GM13976 (cell line): ENCODE data around the gene TMEM225.

Experiments used
- DNase-seq: peaks from one replicate; pipeline ENCODE4 v3.0.0; 2012; ENCODE audit warnings: low spot score
- in situ Hi-C: fragments of 300-500 bp; cut with MboI; formaldehyde crosslinking; loops from one replicate; pipeline ENCODE4 v1.12.0; 2022; ENCODE audit warnings: low sequenced_read_pairs, mixed read lengths, inconsistent platforms; ENCODE audit not compliant: unreplicated experiment
- TF ChIP-seq, protein P1 (sequence below): IDR thresholded peaks from 2 replicates; pipeline ENCODE4 v1.5.1; 2012; ENCODE audit warnings: borderline replicate concordance, mild to moderate bottlenecking; ENCODE audit not compliant: insufficient read depth; ENCODE audit errors: extremely low read depth, missing control alignments, control extremely low read depth

The TMEM225 gene

DNA sequence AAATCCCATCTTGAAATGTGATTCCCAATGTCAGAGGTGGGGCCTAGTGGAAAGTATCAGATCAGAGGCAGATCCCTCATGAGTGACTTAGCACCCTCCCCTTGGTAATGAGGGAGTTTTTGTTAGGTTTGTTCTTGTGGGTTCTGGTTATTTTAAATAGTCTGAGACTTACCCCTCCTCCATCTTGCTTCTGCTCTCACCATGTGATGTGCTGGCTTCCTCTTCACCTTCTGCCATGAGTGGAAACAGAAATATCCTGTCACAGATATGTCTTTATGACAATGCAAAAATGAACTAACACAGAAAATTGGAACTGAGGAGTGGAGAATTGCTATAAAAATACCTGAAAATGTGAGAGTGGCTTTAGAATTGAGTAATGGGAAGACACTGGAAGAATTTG is 33.1 kb downstream of the TMEM225 start:
- no peak for DNase-seq
- TF ChIP-seq, protein P1, sequence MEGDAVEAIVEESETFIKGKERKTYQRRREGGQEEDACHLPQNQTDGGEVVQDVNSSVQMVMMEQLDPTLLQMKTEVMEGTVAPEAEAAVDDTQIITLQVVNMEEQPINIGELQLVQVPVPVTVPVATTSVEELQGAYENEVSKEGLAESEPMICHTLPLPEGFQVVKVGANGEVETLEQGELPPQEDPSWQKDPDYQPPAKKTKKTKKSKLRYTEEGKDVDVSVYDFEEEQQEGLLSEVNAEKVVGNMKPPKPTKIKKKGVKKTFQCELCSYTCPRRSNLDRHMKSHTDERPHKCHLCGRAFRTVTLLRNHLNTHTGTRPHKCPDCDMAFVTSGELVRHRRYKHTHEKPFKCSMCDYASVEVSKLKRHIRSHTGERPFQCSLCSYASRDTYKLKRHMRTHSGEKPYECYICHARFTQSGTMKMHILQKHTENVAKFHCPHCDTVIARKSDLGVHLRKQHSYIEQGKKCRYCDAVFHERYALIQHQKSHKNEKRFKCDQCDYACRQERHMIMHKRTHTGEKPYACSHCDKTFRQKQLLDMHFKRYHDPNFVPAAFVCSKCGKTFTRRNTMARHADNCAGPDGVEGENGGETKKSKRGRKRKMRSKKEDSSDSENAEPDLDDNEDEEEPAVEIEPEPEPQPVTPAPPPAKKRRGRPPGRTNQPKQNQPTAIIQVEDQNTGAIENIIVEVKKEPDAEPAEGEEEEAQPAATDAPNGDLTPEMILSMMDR = no peak

DNA sequence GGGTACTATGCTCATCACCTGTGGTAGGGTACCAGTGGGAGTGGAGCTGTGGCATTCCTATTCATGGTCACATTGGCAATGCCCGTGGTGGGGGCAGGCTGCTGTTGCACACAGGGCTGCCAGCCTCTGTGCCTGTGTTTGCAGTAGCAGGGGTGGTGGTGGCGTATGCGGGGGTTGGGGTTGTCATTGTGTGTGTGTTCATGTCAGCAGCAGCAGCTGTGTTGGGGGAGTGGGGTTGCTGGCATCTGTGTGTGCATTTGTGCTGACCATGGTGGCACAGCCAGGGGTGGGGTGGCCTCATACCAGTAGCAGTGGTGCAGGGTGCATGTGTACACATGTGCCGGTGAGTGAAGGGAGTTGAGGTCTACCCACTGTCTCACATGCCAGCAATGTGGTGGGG is 34.4 kb downstream of the TMEM225 start:
- in situ Hi-C loops = no loop called here
- TF ChIP-seq, protein P1 = no peak
- DNase-seq = no peak

More for the DNA sequence above, 33.1 kb downstream of the TMEM225 start:
- in situ Hi-C loops = no loop called here

DNA sequence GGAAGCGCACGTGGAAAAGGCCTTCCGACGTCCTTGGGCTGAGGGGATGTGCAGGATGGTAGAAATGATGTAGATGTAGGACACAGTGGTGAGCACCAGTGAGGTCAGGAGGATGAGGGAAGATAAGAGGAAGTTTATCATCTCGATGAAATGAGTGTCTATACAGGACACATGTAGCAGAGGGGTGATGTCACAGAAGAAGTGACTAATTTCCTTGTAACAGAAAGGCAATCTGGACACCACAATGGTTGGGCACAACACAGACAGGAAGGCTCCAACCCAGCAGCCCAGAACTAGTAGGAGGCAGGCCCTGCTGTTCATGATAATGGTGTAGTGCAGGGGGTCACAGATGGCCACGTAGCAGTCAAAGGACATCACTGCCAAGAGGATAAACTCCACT is 44.3 kb downstream of the TMEM225 start:
- in situ Hi-C loops = no loop called here
- DNase-seq = no peak
- TF ChIP-seq, protein P1 = no peak

DNA sequence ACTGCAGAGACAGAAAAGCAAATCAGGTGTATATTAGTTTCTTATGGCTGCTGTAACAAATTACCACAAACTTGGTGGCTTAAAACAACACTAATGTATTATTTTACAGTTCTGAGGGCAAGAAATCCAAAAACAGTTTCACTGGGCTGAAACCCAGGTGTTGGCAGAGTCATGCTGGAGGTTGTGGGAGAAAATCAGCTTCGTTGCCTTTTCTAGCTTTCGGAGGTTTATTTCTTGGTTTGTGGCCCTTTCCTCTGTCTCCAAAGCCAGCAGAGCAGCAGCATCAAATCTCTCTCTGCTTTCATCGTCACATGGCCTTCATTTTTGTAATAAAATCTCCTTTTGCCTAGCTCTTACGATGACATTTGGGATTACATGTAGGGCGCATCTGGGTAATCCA is 46.3 kb downstream of the TMEM225 start:
- TF ChIP-seq, protein P1 = no peak
- in situ Hi-C loops = no loop called here
- DNase-seq = no peak

DNA sequence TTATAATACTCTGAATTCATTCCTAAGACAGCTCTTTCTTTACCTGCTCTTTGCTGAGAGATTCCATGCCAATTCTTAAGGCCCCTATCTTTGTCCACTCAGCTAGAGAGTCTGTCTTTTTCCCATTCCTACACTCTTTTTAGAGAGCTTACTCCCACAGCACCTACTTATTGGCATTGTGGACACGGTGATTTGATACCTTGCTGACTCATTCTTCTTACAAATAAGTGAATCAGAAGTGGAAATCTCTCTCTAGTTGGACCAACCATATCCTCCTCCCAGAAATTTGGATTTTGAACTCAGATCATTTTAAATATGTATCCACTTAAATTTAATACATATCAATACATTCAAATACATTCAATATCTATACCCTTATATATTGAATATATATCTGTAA is 46.8 kb downstream of the TMEM225 start:
- TF ChIP-seq, protein P1 = no peak
- no peak for DNase-seq
- in situ Hi-C loops = no loop called here

DNA sequence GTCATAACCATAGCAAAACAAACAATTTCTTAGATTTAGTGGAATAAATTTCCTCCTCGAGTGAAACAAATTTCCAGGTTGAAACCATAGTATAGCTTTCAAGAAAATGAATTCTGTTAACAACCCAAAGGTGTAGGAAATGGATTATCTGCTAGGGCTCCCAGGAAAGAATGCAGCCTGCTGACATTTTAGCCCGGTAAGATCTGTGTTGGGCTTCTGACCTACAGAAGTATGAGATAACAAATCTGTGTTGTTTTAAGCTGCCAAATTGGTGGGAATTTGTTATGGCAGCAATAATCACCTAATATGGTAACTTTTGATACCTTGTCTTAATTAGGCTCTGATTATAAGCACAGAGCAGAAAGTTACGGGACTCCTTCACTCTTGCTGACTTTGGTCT is 47.3 kb downstream of the TMEM225 start:
- no peak for DNase-seq
- in situ Hi-C loops = no loop called here
- TF ChIP-seq, protein P1 = no peak

DNA sequence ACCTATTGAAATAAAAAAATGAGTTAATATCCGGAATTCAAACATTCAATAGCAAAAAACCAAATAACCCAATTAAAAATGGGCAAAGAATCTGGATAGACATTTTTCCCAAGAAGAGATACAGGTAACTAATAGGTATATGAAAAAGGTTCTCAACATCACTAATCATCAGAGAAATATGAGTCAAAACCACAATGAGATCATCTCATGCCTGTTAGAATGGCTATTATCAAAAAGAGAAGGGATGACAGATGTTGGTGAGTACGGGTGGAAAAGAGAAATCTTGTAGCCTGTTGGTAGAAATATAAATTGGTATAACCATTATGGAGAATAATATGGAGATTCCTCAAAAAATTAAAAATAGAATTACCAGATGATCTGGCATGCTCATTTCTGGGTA is 52.4 kb downstream of the TMEM225 start:
- in situ Hi-C loops = no loop called here
- no peak for DNase-seq
- TF ChIP-seq, protein P1 = no peak
